NCI-H526 treated with DMSO at 0.1 percent for 48 hours (cell line): ENCODE data around the gene GFOD1.
A peak's percentile ranks its signal among the peaks of the same experiment; 100 is the strongest.
"Not testable (repeated sequence)": the region's sequence is repeated elsewhere in the genome, so short reads cannot be mapped to it uniquely, and the experiment has no call there.

Experiments used
- DNase-seq: peaks from one replicate; lab custom pipeline; 2025; lab: John Stamatoyannopoulos, UW

GFOD1 gene

GRCh38 chr6:13511913-13512717 lies 24.7 kb upstream of the GFOD1 start:
- DNase-seq = no peak

- DNase-seq = not testable (repeated sequence)
These were observed 23.8 kb upstream of the GFOD1 start for GRCh38 chr6:13511141-13511571.

GRCh38 chr6:13510433-13510832 lies 23.0 kb upstream of the GFOD1 start:
- not testable (repeated sequence) for DNase-seq

GRCh38 chr6:13508711-13509705 lies 21.6 kb upstream of the GFOD1 start:
- no peak for DNase-seq

DNA sequence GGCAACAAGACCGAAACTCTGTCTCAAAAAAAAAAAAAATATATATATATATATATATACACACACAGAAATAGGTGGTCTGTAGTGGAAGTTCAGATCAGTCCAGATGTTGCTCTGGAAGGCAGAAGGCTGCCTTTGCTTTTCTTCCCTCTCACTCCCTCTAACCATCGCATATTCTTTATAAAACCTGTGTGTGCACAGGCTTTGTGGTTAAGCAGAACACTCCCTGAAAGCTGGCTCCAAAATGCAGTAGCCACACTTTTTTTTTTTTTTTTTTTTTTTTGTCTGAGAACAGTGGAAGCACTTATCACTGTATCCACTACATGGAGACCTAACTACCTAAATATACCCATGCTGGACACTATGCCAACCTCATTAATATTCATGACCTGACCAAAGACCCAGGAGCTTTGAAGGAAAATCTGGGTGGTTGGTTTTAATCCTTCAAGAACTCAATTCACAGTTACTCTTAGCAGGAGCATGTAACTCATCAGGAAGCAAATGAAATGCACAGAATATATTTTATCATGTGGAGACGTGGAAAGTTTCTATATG lies 20.0 kb upstream of the GFOD1 start:
- DNase-seq = no peak

GRCh38 chr6:13505345-13505734 lies 17.9 kb upstream of the GFOD1 start:
- DNase-seq = no peak

GRCh38 chr6:13504611-13505344 lies 17.4 kb upstream of the GFOD1 start:
- DNase-seq = no peak

- DNase-seq = no peak
These were observed 13.5 kb upstream of the GFOD1 start for GRCh38 chr6:13500915-13501314.

DNA sequence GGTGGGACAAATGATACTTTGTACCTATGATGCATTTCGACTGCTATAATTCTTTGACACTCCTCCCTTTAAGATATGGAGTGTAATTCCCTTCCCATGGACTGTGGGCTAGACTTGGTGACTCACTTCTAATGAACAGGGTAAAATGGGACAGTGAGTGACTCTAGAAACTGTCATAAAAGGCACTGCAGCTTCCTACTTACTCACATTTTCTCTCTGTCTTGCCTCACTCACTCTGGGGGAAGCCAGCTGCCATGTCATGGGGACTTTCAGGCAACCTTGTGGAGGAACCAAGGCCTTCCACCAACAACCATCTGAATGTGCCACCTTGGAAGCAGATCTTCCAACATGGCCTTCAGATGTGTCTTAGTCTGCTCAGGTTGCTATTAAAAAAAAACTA lies 12.9 kb upstream of the GFOD1 start:
- no peak for DNase-seq

DNA sequence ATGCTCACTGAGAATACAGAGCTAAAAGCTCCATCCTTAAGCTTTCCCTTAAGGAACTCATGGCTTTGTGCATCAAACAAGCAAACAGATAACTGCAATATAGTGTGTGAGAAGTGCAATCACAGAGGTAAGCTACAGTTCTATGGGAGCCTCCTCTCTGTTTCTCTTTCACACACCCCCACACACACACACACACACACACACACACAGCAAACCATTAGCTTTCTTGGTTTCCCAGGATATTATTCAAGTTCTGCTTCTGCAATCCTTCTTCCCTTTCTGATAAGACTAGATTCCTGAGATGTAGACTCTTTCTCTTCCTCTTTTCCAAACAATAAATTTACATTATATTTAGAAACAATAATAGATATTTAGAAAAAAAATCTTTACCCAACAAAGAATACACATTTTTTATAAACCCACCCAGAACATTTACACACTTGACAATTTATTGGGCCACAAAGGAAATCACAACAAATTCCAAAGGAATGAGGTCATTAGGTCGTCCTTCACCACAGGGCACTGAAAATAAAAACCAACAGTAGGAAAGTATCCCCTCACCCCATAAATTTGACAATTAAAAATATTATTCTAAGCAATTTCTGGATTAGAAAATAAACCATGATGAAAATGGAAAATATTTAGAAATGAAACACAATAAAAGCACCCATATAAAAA lies 9.3 kb upstream of the GFOD1 start:
- no peak for DNase-seq

DNA sequence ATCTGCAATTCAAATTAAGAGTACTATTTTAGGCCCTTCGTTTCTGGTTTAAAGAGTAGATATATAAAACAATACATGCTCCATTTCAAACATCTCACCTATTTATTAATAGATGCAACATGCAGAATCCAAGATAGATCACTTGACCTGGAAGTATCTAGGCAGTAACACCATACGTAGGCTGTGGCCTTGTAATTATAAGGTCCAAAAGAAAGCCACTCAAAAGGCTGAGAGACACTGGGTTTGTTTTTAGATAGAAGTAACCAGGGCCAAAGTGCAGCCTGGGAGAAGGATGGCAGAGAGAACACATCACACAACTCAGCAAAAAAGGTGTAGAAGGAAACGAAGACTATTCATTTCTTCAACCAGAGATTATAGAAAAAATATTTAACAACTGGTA lies 8.4 kb upstream of the GFOD1 start:
- DNase-seq = no peak

DNA sequence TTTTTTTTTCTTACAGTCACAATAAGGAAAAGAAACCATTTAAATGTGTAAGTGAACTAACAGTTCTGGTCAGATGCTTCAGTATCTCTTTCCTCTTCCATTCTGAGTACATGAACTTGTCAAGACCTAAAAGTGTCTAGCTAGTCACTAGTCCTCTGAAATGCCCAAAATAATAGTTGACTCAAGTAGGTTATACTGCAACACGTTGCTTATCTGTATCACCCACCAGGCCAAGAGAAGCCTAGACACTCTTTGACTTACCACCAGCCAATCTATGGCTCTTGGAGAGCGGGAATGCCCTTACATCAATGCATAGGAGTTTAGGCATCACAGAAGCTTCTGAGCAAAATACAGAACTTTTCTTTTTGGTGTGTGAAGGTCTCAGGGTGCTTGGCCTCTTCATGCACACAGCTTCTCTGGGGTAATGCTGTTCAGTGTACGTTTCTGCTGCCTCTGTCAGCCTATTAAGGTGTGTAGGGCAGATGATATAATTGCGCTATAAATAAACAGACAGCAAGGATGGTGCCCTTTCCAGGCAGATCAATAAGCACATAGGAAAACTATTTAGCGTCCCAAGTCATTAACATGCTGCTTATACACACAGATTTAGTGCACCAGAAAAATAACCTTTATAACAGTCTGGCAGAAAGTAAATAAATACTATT lies 7.8 kb upstream of the GFOD1 start:
- DNase-seq = peak; percentile 55

DNA sequence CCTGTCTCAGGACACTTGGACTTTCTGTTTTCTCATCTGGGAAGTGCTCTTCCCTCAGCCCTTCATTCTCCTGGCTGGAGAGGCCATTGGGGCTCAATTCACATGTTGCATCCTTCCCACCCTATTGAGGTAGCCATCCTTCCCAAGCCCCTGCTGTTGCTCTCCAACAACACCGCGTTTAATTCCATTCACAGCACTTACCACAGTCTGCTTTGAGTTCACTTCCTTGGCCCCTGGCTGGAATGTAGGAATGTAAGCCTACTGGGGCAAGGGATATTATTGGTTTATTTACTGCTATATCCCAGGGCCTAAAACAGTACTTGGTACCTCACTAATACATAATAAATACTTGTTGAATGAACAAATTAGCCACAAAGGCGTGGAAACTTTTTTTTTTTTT lies 6.7 kb upstream of the GFOD1 start:
- no peak for DNase-seq

DNA sequence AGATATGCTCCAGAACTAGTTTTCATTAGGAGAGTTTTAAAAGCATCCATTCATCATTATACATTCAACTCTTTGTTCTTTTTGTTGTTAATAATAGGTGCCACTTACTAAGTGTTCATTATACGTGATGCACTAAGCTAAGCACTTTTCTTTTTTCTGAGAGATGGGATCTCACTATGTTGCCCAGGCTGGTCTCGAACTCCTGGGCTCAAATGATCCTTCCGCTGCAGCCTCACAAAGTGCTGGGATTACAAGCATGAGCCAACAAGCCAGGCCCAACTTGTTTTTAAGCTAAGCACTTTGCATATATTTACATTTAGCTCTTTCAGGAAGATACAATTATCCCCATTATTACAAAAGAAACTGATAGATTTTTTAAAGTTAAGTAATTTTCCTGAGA lies 5.7 kb upstream of the GFOD1 start:
- no peak for DNase-seq

DNA sequence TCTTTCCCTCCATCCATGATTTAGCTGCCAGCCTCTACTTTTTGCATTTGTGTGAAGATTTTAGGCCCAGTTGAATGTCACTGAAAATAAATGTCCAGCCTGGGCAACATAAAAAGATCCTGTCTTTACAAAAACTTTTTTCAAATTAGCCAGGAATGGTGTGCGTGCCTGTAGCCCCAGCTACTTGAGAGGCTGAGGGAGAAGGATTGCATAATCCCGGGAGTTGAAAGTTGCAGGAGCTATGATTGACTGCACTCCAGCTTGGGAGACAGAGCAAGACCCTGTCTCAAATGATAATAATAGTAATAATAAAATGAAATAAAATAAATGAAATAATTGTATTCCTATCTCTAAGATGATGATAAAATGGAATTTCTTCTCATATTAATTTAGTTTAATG lies 5.0 kb upstream of the GFOD1 start:
- no peak for DNase-seq

GRCh38 chr6:13491538-13491937 lies 4.1 kb upstream of the GFOD1 start:
- DNase-seq = no peak

GRCh38 chr6:13490402-13490801 lies 3.0 kb upstream of the GFOD1 start:
- DNase-seq = no peak

DNA sequence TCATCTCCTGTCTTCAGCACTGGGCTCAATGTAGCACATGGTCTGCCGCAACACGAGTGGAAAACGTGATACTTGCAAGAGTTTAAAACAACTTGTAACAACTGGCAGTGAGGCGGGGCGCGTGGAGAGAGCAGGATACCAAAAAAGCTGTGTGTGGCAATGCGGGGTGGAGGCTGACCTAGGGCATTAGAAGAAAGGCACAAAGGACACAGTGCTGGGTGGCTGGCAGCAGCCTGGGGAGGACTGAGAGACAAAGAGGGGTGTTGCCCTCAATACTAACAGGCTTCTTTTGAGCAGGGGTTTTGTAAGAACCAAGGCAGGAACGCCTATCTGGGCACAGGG lies 1.5 kb upstream of the GFOD1 start:
- DNase-seq = no peak

DNA sequence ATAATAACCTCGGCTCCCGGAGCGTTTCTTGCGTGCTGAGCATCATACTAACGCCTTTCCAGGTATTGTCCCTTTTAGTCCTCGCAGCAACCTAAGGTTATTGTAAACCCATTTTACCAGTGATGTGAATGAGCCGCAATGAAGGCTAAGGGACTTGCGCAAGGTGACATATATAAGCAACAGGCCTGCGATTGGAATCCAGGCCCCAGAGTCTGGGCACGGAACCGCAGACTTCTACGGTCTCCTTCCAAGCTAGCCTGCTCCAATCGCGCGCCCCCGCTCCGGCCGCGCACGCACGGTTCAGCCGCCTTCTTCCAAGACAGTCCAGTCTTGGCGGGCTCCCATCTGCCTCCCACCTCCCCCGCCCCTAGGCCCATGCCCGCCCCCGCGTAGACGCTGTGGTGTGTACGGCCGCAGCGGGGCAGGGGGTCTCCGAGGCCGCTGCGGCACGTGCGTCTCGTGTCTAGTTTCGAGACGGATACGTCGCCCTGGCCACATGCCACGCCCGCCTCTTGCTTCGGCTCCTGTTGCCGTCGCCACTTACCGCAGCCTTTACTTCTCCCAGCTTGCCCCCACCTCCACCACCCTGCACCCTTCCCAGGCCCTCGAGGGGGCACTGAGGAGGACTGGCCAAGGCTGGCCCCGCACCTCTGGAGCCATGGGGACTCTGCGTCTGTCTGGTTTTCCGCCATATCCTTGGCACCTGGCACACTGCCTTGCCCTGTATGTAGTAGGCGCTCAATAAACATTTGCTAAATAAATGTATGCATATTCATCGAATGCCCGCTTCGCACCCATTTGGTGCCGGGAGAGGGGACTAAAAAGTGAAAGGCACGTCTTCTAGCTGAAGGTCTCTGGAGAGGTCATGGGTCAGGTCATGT lies 855 bp upstream of the GFOD1 start:
- DNase-seq = no peak

GRCh38 chr6:13486679-13487121 lies 700 bp downstream of the GFOD1 start:
- peak; percentile 43 for DNase-seq
